ENCODE results near the gene HAP1.

HAP1 gene

GRCh38 chr17:41695134-41695661 lies 39.2 kb downstream of the HAP1 start:
- no peak for TF ChIP-seq CTCF (IDR thresholded peaks at IDR 0.05; ENCODE audit: borderline replicate concordance, control extremely low read depth, extremely low read depth, insufficient read depth, missing control alignments)
- no peak for DNase-seq (ENCODE audit: low spot score)
- in situ Hi-C loops (cut with MboI; ENCODE audit: low sequenced_read_pairs, unreplicated experiment): no loop called here

- no peak for DNase-seq (ENCODE audit: low spot score)
- no peak for TF ChIP-seq CTCF (IDR thresholded peaks at IDR 0.05; ENCODE audit: borderline replicate concordance, control extremely low read depth, extremely low read depth, insufficient read depth, missing control alignments)
- in situ Hi-C loops (cut with MboI; ENCODE audit: low sequenced_read_pairs, unreplicated experiment): no loop called here
Measured at GRCh38 chr17:41692722-41693521, 41.5 kb downstream of the HAP1 start.

- TF ChIP-seq CTCF (IDR thresholded peaks at IDR 0.05; ENCODE audit: borderline replicate concordance, control extremely low read depth, extremely low read depth, insufficient read depth, missing control alignments): no peak
- in situ Hi-C loops (cut with MboI; ENCODE audit: low sequenced_read_pairs, unreplicated experiment): no loop called here
- no peak for DNase-seq (ENCODE audit: low spot score)
Measured at GRCh38 chr17:41691031-41691777, 43.2 kb downstream of the HAP1 start.

GRCh38 chr17:41690497-41690896 lies 43.9 kb downstream of the HAP1 start:
- DNase-seq (ENCODE audit: low spot score): no peak
- TF ChIP-seq CTCF (IDR thresholded peaks at IDR 0.05; ENCODE audit: borderline replicate concordance, control extremely low read depth, extremely low read depth, insufficient read depth, missing control alignments): no peak
- in situ Hi-C loops (cut with MboI; ENCODE audit: low sequenced_read_pairs, unreplicated experiment): no loop called here

GRCh38 chr17:41689497-41690299 lies 44.7 kb downstream of the HAP1 start:
- TF ChIP-seq CTCF (IDR thresholded peaks at IDR 0.05; ENCODE audit: borderline replicate concordance, control extremely low read depth, extremely low read depth, insufficient read depth, missing control alignments): peak; percentile 32
- in situ Hi-C loops (cut with MboI; ENCODE audit: low sequenced_read_pairs, unreplicated experiment): no loop called here
- DNase-seq (ENCODE audit: low spot score): no peak
